Smooth muscle cell (in vitro differentiated cells): ENCODE data around the gene BDH2. TPM values are rescaled to one million over a fixed set of nuclear protein-coding genes. Genes with fewer than 3 reads are reported as not detected.

Experiments used
- DNase-seq: peaks from one replicate; lab custom pipeline; 2025; ENCODE audit not compliant: unreplicated experiment; lab: John Stamatoyannopoulos, UW
- H2AFZ ChIP-seq: fragments of 200-600 bp; sonication (generic); 2 replicates; pipeline ENCODE4 v1.6.0; 2016; ENCODE audit warnings: antibody characterized with exemption, low read depth, mild to moderate bottlenecking
- H3F3A ChIP-seq: fragments of 200-600 bp; sonication (generic); 2 replicates; pipeline ENCODE4 v1.6.0; 2017; ENCODE audit warnings: antibody characterized with exemption, low read depth
- H3K27ac ChIP-seq: fragments of 200-600 bp; sonication (generic); 2 replicates; pipeline ENCODE4 v1.5.1; 2016; ENCODE audit warnings: low read depth, mild to moderate bottlenecking
- H3K27me3 ChIP-seq: fragments of 200-600 bp; sonication (generic); 2 replicates; pipeline ENCODE4 v1.6.1; 2016; ENCODE audit warnings: low read depth, mild to moderate bottlenecking
- H3K36me3 ChIP-seq: fragments of 200-600 bp; sonication (generic); 2 replicates; pipeline ENCODE4 v1.5.1; 2016; ENCODE audit warnings: low read depth
- H3K4me1 ChIP-seq: fragments of 200-600 bp; sonication (generic); 2 replicates; pipeline ENCODE4 v1.5.1; 2016; ENCODE audit warnings: low read depth
- H3K4me2 ChIP-seq: fragments of 200-600 bp; sonication (generic); 2 replicates; pipeline ENCODE4 v1.6.0; 2016; ENCODE audit warnings: mild to moderate bottlenecking
- H3K4me3 ChIP-seq: fragments of 200-600 bp; sonication (generic); 2 replicates; pipeline ENCODE4 v1.5.1; 2016; ENCODE audit warnings: mild to moderate bottlenecking
- H3K79me2 ChIP-seq: fragments of 200-600 bp; sonication (generic); 2 replicates; pipeline ENCODE4 v1.6.0; 2016; ENCODE audit warnings: low read depth, mild to moderate bottlenecking
- H3K9ac ChIP-seq: fragments of 200-600 bp; sonication (generic); 2 replicates; pipeline ENCODE4 v1.6.0; 2016; ENCODE audit warnings: low read depth
- H3K9me3 ChIP-seq: fragments of 200-600 bp; sonication (generic); replicated peaks from 2 replicates; pipeline ENCODE4 v1.5.1; 2016; ENCODE audit warnings: low read depth
- H4K20me1 ChIP-seq: fragments of 200-600 bp; sonication (generic); 2 replicates; pipeline ENCODE4 v1.6.0; 2016; ENCODE audit warnings: low read depth
- CTCF ChIP-seq: fragments of 200-600 bp; sonication (generic); IDR thresholded peaks from 2 replicates; pipeline ENCODE4 v1.5.1; 2017; ENCODE audit warnings: borderline replicate concordance, mild to moderate bottlenecking, antibody characterized with exemption; ENCODE audit not compliant: insufficient read depth, poor library complexity, severe bottlenecking
- WGBS: methylation state at CpG from one replicate; pipeline ENCODE4 v1.1.7; 2016; ENCODE audit warnings: low lambda C conversion rate; 5-methylcytosine and 5-hydroxymethylcytosine counted together
- polyA plus RNA-seq: library from polyadenylated mRNA; unstranded; fragments of >200 nt; fragmentation: Nextera tagmentation; extraction: Ambion mirVana; gene quantifications from 2 replicates; pipeline ENCODE4 v1.2.1, GENCODE V29; 2016
- total RNA-seq: library from RNA; depleted of rRNA; stranded (reverse); fragments of >200 nt; gene quantifications from 2 replicates; pipeline ENCODE4 v1.2.3, GENCODE V29; 2014

BDH2 gene
- total and polyA plus RNA-seq, 2 experiments from 2014 or later: 84.3 to 96.2 TPM

- Histone ChIP-seq H3K27me3 (no peaks in the 10 kb centered on the region), H3K36me3 (no peaks in the 10 kb centered on the region), H3K9ac (no peak overlapping the region), H3F3A (no peaks in the 10 kb centered on the region), H3K4me1 (peaks cover 11% of the 10 kb centered on the region), H3K9me3 (no peaks in the 10 kb centered on the region), H4K20me1 (peaks cover 7% of the 10 kb centered on the region), H3K79me2 (peaks cover 14% of the 10 kb centered on the region), H3K27ac (no peak overlapping the region), H2AFZ (no peak overlapping the region), H3K4me2 (no peak overlapping the region), H3K4me3 (no peak overlapping the region)
- no peak for DNase-seq
- 88% methylated on average over 2 of the region's 2 CpGs for WGBS
- TF ChIP-seq CTCF: no peak
Measured at GRCh38 chr4:103097112-103097511, 2.5 kb downstream of the BDH2 start.

GRCh38 chr4:103095080-103095479 lies 4.6 kb downstream of the BDH2 start:
- H3K36me3 ChIP-seq: peaks cover 3% of the 10 kb centered on the region
- peaks cover 14% of the 10 kb centered on the region for H3K79me2 ChIP-seq
- H3K27ac ChIP-seq: no peak overlapping the region
- no peak overlapping the region for H3K4me3 ChIP-seq
- no peak overlapping the region for H2AFZ ChIP-seq
- no peak for TF ChIP-seq CTCF
- peaks cover 11% of the 10 kb centered on the region for H3K4me1 ChIP-seq
- WGBS: 97% methylated on average over 3 of the region's 3 CpGs
- no peaks in the 10 kb centered on the region for H3K27me3 ChIP-seq
- H3F3A ChIP-seq: no peaks in the 10 kb centered on the region
- DNase-seq: no peak
- no peaks in the 10 kb centered on the region for H3K9me3 ChIP-seq
- no peak overlapping the region for H3K4me2 ChIP-seq
- H3K9ac ChIP-seq: no peak overlapping the region
- peaks cover 7% of the 10 kb centered on the region for H4K20me1 ChIP-seq

GRCh38 chr4:103092245-103092644 lies 7.4 kb downstream of the BDH2 start:
- TF ChIP-seq CTCF: no peak
- peaks cover 7% of the 10 kb centered on the region for H4K20me1 ChIP-seq
- no peak overlapping the region for H2AFZ ChIP-seq
- no peak overlapping the region for H3K4me3 ChIP-seq
- H3K27ac ChIP-seq: no peak overlapping the region
- no peaks in the 10 kb centered on the region for H3K27me3 ChIP-seq
- no peaks in the 10 kb centered on the region for H3F3A ChIP-seq
- peaks cover 18% of the 10 kb centered on the region for H3K36me3 ChIP-seq
- H3K4me2 ChIP-seq: no peak overlapping the region
- H3K79me2 ChIP-seq: peaks cover 3% of the 10 kb centered on the region
- H3K9me3 ChIP-seq: no peaks in the 10 kb centered on the region
- no peaks in the 10 kb centered on the region for H3K4me1 ChIP-seq
- H3K9ac ChIP-seq: no peak overlapping the region
- no peak for DNase-seq

GRCh38 chr4:103091601-103092223 lies 7.9 kb downstream of the BDH2 start:
- Histone ChIP-seq H3K4me2 (no peak overlapping the region), H3F3A (no peaks in the 10 kb centered on the region), H2AFZ (no peak overlapping the region), H3K36me3 (peaks cover 24% of the 10 kb centered on the region), H3K27ac (no peak overlapping the region), H3K9ac (no peak overlapping the region), H3K4me1 (no peaks in the 10 kb centered on the region), H3K79me2 (no peaks in the 10 kb centered on the region), H3K4me3 (no peak overlapping the region), H3K27me3 (no peaks in the 10 kb centered on the region), H3K9me3 (no peaks in the 10 kb centered on the region), H4K20me1 (peaks cover 2% of the 10 kb centered on the region)
- no peak for DNase-seq
- TF ChIP-seq CTCF: peak; percentile 44
- WGBS: 60% methylated on average over 3 of the region's 3 CpGs
